Neural progenitor cell (in vitro differentiated cells): ENCODE results near the gene PCCA.

Source experiments
- EZH2 ChIP-seq: fragments of 200-600 bp; sonication (generic); IDR thresholded peaks from 2 replicates; pipeline ENCODE4 v1.6.1; 2017; ENCODE audit warnings: antibody characterized with exemption, mild to moderate bottlenecking, moderate library complexity
- EZH2phosphoT487 ChIP-seq: fragments of 200-600 bp; sonication (generic); IDR thresholded peaks from 2 replicates; pipeline ENCODE4 v1.6.1; 2017; ENCODE audit warnings: antibody characterized with exemption
- TF ChIP-seq, protein P1 (sequence below): fragments of 200-600 bp; sonication (generic); IDR thresholded peaks from 2 replicates; pipeline ENCODE4 v1.5.1; 2017; ENCODE audit warnings: antibody characterized with exemption, mild to moderate bottlenecking

- TF ChIP-seq, protein P1, sequence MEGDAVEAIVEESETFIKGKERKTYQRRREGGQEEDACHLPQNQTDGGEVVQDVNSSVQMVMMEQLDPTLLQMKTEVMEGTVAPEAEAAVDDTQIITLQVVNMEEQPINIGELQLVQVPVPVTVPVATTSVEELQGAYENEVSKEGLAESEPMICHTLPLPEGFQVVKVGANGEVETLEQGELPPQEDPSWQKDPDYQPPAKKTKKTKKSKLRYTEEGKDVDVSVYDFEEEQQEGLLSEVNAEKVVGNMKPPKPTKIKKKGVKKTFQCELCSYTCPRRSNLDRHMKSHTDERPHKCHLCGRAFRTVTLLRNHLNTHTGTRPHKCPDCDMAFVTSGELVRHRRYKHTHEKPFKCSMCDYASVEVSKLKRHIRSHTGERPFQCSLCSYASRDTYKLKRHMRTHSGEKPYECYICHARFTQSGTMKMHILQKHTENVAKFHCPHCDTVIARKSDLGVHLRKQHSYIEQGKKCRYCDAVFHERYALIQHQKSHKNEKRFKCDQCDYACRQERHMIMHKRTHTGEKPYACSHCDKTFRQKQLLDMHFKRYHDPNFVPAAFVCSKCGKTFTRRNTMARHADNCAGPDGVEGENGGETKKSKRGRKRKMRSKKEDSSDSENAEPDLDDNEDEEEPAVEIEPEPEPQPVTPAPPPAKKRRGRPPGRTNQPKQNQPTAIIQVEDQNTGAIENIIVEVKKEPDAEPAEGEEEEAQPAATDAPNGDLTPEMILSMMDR = no peak
- TF ChIP-seq EZH2 (no peak), EZH2phosphoT487 (no peak)
Observed at GRCh38 chr13:100521851-100522617, 433.1 kb downstream of the PCCA start.
